Suprapubic skin (tissue), 4 donors: ENCODE measurements around the gene ASF1A. TPM values are rescaled to one million over a fixed set of nuclear protein-coding genes. Genes with fewer than 3 reads are reported as not detected.

Experiments used
- DNase-seq, 2 donors: peaks; one replicate each; pipeline ENCODE4 v3.0.0-alpha.2; 2019; ENCODE audit warnings: low spot score in 2 of 2
- H3K27ac ChIP-seq: fragments of 200-600 bp; sonication (generic); one replicate; pipeline ENCODE4 v1.5.1; 2019
- H3K27me3 ChIP-seq: fragments of 200-600 bp; sonication (generic); one replicate; pipeline ENCODE4 v1.5.1; 2019
- H3K36me3 ChIP-seq: fragments of 200-600 bp; sonication (generic); one replicate; pipeline ENCODE4 v1.5.1; 2019
- H3K4me1 ChIP-seq: fragments of 200-600 bp; sonication (generic); one replicate; pipeline ENCODE4 v1.5.1; 2019
- H3K4me3 ChIP-seq: fragments of 200-600 bp; sonication (generic); one replicate; pipeline ENCODE4 v1.5.1; 2019; ENCODE audit warnings: mild to moderate bottlenecking
- H3K9me3 ChIP-seq: fragments of 200-600 bp; sonication (generic); one replicate; pipeline ENCODE4 v1.5.1; 2019
- EP300 ChIP-seq: sonication (generic); formaldehyde crosslinking; IDR thresholded peaks from one replicate; pipeline ENCODE4 v1.6.1; 2017; ENCODE audit warnings: antibody characterized with exemption
- POLR2A ChIP-seq, 2 donors: fragments of 450-650 bp; IDR thresholded peaks; one replicate each; pipeline ENCODE4 v1.6.1; 2017; ENCODE audit warnings: antibody characterized with exemption in 2 of 2, mild to moderate bottlenecking in 2 of 2, moderate library complexity in 2 of 2
- POLR2AphosphoS5 ChIP-seq, 3 donors: sonication (generic); formaldehyde crosslinking; IDR thresholded peaks; one replicate each; pipeline ENCODE4 v1.6.1; 2017; ENCODE audit warnings: antibody characterized with exemption in 3 of 3
- WGBS: methylation state at CpG from one replicate; pipeline ENCODE4 v1.1.5; 2018; 5-methylcytosine and 5-hydroxymethylcytosine counted together
- total RNA-seq, 4 donors: library from RNA; depleted of rRNA; stranded (reverse); fragments of >200 nt; gene quantifications; one replicate each; pipeline ENCODE4 v1.1.0, GENCODE V29; 2016
- TF ChIP-seq, protein P1 (sequence below), 2 donors: fragments of 200-600 bp in 1 of 2; fragments of 450-650 bp in 1 of 2; sonication (generic) in 1 of 2; IDR thresholded peaks; one replicate each; pipeline ENCODE4 v1.5.1; 2016 to 2019; ENCODE audit warnings: antibody characterized with exemption in 2 of 2, mild to moderate bottlenecking in 1 of 2, moderate library complexity in 1 of 2

Gene ASF1A
- total RNA-seq, 4 donors from 2014 or later: 11.3 to 15.7 (median 13.6) TPM

- DNase-seq: no peak
- no peak overlapping the region for H3K4me3 ChIP-seq
- H3K27me3 ChIP-seq: no peaks in the 10 kb centered on the region
- 100% methylated on average over 1 of the region's 1 CpG for WGBS
- H3K9me3 ChIP-seq: no peaks in the 10 kb centered on the region
- TF ChIP-seq EP300 (no peak), POLR2A (IDR thresholded peaks at IDR 0.05) (no peak), POLR2AphosphoS5 (IDR thresholded peaks at IDR 0.05) (no peak)
- TF ChIP-seq, protein P1, sequence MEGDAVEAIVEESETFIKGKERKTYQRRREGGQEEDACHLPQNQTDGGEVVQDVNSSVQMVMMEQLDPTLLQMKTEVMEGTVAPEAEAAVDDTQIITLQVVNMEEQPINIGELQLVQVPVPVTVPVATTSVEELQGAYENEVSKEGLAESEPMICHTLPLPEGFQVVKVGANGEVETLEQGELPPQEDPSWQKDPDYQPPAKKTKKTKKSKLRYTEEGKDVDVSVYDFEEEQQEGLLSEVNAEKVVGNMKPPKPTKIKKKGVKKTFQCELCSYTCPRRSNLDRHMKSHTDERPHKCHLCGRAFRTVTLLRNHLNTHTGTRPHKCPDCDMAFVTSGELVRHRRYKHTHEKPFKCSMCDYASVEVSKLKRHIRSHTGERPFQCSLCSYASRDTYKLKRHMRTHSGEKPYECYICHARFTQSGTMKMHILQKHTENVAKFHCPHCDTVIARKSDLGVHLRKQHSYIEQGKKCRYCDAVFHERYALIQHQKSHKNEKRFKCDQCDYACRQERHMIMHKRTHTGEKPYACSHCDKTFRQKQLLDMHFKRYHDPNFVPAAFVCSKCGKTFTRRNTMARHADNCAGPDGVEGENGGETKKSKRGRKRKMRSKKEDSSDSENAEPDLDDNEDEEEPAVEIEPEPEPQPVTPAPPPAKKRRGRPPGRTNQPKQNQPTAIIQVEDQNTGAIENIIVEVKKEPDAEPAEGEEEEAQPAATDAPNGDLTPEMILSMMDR (IDR thresholded peaks at IDR 0.05): no peak
- no peak overlapping the region for H3K27ac ChIP-seq
- peaks cover 11% of the 10 kb centered on the region for H3K4me1 ChIP-seq
- H3K36me3 ChIP-seq: no peaks in the 10 kb centered on the region
Measured at GRCh38 chr6:118939683-118940082, 45.7 kb downstream of the ASF1A start.

GRCh38 chr6:118940770-118941169 is 46.8 kb downstream of the ASF1A start:
- no peak for DNase-seq
- Histone ChIP-seq H3K27me3 (no peaks in the 10 kb centered on the region), H3K4me1 (peaks cover 9% of the 10 kb centered on the region), H3K27ac (no peak overlapping the region), H3K9me3 (no peaks in the 10 kb centered on the region), H3K4me3 (no peak overlapping the region), H3K36me3 (no peaks in the 10 kb centered on the region)
- TF ChIP-seq POLR2AphosphoS5 (IDR thresholded peaks at IDR 0.05): no peak
- TF ChIP-seq POLR2A (IDR thresholded peaks at IDR 0.05): no peak
- WGBS: 100% methylated on average over 2 of the region's 2 CpGs

DNA sequence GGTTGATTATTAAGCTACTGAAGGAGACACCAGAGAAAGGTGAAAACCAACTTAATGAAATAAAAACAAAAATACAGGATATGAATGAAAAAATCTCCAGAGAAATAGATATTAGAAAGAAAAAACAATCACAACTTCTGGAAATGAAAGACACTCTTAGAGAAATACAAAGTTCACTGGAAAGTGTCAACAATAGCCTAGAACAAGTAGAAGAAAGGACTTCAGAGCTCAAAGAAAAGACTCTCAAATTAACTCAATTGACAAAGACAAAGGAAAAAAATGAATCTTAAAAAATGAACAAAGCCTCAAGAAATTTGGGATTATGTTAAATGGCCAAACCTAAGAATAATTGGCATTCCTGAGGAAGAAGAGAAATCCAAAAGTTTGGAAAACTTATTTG is 51.3 kb downstream of the ASF1A start:
- peaks cover 9% of the 10 kb centered on the region for H3K4me1 ChIP-seq
- H3K9me3 ChIP-seq: no peaks in the 10 kb centered on the region
- H3K4me3 ChIP-seq: no peak overlapping the region
- DNase-seq: no peak
- H3K36me3 ChIP-seq: no peaks in the 10 kb centered on the region
- no peak for TF ChIP-seq EP300
- TF ChIP-seq POLR2A (IDR thresholded peaks at IDR 0.05): no peak
- no peak for TF ChIP-seq POLR2AphosphoS5 (IDR thresholded peaks at IDR 0.05)
- no peak overlapping the region for H3K27ac ChIP-seq
- no peaks in the 10 kb centered on the region for H3K27me3 ChIP-seq

- H3K27ac ChIP-seq: no peak overlapping the region
- no peak overlapping the region for H3K4me3 ChIP-seq
- no peaks in the 10 kb centered on the region for H3K4me1 ChIP-seq
- DNase-seq: no peak
- 92% methylated on average over 2 of the region's 2 CpGs for WGBS
- TF ChIP-seq POLR2AphosphoS5 (IDR thresholded peaks at IDR 0.05) (no peak), EP300 (no peak), POLR2A (IDR thresholded peaks at IDR 0.05) (no peak)
- TF ChIP-seq, protein P1 (IDR thresholded peaks at IDR 0.05): no peak
- H3K9me3 ChIP-seq: no peaks in the 10 kb centered on the region
- no peaks in the 10 kb centered on the region for H3K36me3 ChIP-seq
- no peaks in the 10 kb centered on the region for H3K27me3 ChIP-seq
Measured at GRCh38 chr6:118952683-118953082, 58.7 kb downstream of the ASF1A start.

DNA sequence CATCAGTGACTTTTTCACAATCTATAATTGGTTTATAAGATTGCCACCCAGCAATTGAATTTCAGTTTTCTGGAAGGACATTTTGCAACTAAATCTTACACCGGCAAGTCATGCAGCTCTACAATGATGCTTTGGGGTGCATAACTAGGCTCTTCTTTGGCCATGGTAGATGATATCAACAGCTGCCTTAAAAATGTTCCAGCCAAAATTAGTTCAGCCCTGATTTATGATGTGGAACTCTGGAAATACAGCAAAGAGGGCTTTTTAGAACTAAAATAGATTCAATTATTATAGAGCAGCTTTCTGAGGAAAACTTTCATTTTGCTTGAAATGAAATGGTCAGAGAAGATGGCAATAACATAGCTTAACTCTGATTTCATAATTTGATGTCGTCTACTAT is 59.4 kb downstream of the ASF1A start:
- Histone ChIP-seq H3K4me3 (no peak overlapping the region), H3K27ac (no peak overlapping the region), H3K4me1 (no peaks in the 10 kb centered on the region), H3K36me3 (no peaks in the 10 kb centered on the region), H3K9me3 (no peaks in the 10 kb centered on the region), H3K27me3 (no peaks in the 10 kb centered on the region)
- DNase-seq: no peak
- WGBS: 54% methylated on average over 2 of the region's 2 CpGs
- TF ChIP-seq POLR2A (IDR thresholded peaks at IDR 0.05) (no peak), POLR2AphosphoS5 (IDR thresholded peaks at IDR 0.05) (no peak), EP300 (no peak)
- TF ChIP-seq, protein P1 (IDR thresholded peaks at IDR 0.05): no peak

Other genes with a start within 250 kb of the ASF1A start
- 1 to 10 TPM; 4.7 to 9.5 (median 5.3) TPM for gene CEP85L, start 242.6 kb upstream of the ASF1A start, total RNA-seq
- gene MCM9, start 41.0 kb downstream of the ASF1A start, total RNA-seq: 10 to 100 TPM; 19.2 to 37.2 (median 26.8) TPM
- 1 to 10 TPM in 3 of 4 donors, under 1 TPM in 1; 0.19 to 6.8 (median 1.8) TPM for gene FAM184A, start 184.5 kb downstream of the ASF1A start, total RNA-seq